Erythroblast (primary cell): Measurements from ENCODE around the gene SYT8.
"Not testable (repeated sequence)": the region's sequence is repeated elsewhere in the genome, so short reads cannot be mapped to it uniquely, and the experiment has no call there.

Experiments used
- GATA1 ChIP-seq: IDR thresholded peaks from 2 replicates; pipeline ENCODE4 v1.6.1; 2011; ENCODE audit warnings: low read depth, mild to moderate bottlenecking, control low read depth, low read length, moderate library complexity
- POLR2A ChIP-seq: IDR thresholded peaks from 2 replicates; pipeline ENCODE4 v1.6.1; 2011; ENCODE audit warnings: mild to moderate bottlenecking, low read length

DNA sequence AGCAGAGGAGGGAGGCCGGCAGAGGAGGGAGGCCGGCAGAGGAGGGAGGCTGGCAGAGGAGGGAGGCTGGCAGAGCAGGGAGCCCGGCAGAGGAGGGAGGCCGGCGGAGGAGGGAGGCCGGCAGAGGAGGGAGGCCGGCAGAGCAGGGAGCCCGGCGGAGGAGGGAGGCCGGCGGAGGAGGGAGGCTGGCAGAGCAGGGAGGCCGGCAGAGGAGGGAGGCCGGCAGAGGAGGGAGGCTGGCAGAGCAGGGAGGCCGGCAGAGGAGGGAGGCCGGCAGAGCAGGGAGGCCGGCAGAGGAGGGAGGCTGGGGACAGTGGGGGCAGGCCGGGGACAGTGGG lies 39.0 kb downstream of the SYT8 start:
- TF ChIP-seq POLR2A, GATA1: not testable (repeated sequence)
